Caco-2 (cell line): ENCODE measurements around the gene KBTBD13. TPM values are rescaled to one million over a fixed set of nuclear protein-coding genes. Genes with fewer than 3 reads are reported as not detected.

Source experiments
- BruUV-seq: library from RNA; stranded (reverse); fragments of 400-500 nt; replicated peaks from 2 replicates; lab custom pipeline; 2021; lab: Mats Ljungman, UMichigan
- CTCF ChIA-PET: fragments of 300-600 bp; sonication (Branson Sonifier 250); formaldehyde crosslinking; loops from one replicate; lab custom pipeline; 2022; ENCODE audit warnings: antibody characterized with exemption; lab: Charles Lee
- POLR2A ChIA-PET: fragments of 300-600 bp; sonication (Branson Sonifier 250); formaldehyde crosslinking; loops from one replicate; lab custom pipeline; 2022; ENCODE audit warnings: antibody characterized with exemption; lab: Charles Lee
- DNase-seq, 2 experiments: peaks; one replicate each; pipeline versions ENCODE4 v3.0.0 to v3.0.0-alpha.2; 2020 to 2022
- H3K27me3 ChIP-seq: replicated peaks from 2 replicates; pipeline ENCODE4 v1.6.0; 2011; ENCODE audit warnings: low read length; ENCODE audit not compliant: control insufficient read depth, insufficient read depth
- H3K36me3 ChIP-seq: 2 replicates; pipeline ENCODE4 v1.5.1; 2011; ENCODE audit warnings: low read length; ENCODE audit not compliant: control insufficient read depth, insufficient read depth
- H3K4me1 ChIP-seq: fragments of 250-450 bp; sonication (Bioruptor Pico); 2 replicates; pipeline ENCODE4 v1.5.1; 2020; ENCODE audit warnings: mild to moderate bottlenecking
- H3K4me3 ChIP-seq: 2 replicates; pipeline ENCODE4 v1.5.1; 2011; ENCODE audit warnings: low read depth, mild to moderate bottlenecking, control low read depth, low read length
- H3K9me3 ChIP-seq: fragments of 250-450 bp; sonication (Bioruptor Pico); 2 replicates; pipeline ENCODE4 v1.5.1; 2020; ENCODE audit warnings: mild to moderate bottlenecking, moderate library complexity
- H3K27ac Mint-ChIP-seq: one replicate; pipeline ENCODE4 v1.8.0; 2022; ENCODE audit warnings: mixed read lengths; ENCODE audit not compliant: unreplicated experiment
- H3K27me3 Mint-ChIP-seq: one replicate; pipeline ENCODE4 v1.8.0; 2022; ENCODE audit warnings: mixed read lengths; ENCODE audit not compliant: insufficient read depth, unreplicated experiment
- H3K36me3 Mint-ChIP-seq: one replicate; pipeline ENCODE4 v1.8.0; 2022; ENCODE audit warnings: mild to moderate bottlenecking, mixed read lengths; ENCODE audit not compliant: insufficient read depth, unreplicated experiment
- H3K4me1 Mint-ChIP-seq: one replicate; pipeline ENCODE4 v1.8.0; 2022; ENCODE audit warnings: low read depth, mixed read lengths; ENCODE audit not compliant: unreplicated experiment
- H3K4me3 Mint-ChIP-seq: one replicate; pipeline ENCODE4 v1.8.0; 2022; ENCODE audit warnings: mild to moderate bottlenecking, moderate library complexity, mixed read lengths; ENCODE audit not compliant: unreplicated experiment
- H3K9me3 Mint-ChIP-seq: one replicate; pipeline ENCODE4 v1.8.0; 2022; ENCODE audit warnings: mixed read lengths; ENCODE audit not compliant: unreplicated experiment
- CTCF ChIP-seq, 2 experiments: fragments of 200-600 bp in 1 of 2; IDR thresholded peaks; 1 replicate in 1 of 2; 2 replicates in 1 of 2; pipeline versions ENCODE4 v1.5.1 to v1.8.0; 2011 to 2022; ENCODE audit warnings: antibody characterized with exemption in 1 of 2, control low read depth in 1 of 2, inconsistent platforms in 1 of 2, low read depth in 1 of 2, low read length in 1 of 2, mild to moderate bottlenecking in 1 of 2, moderate library complexity in 1 of 2; ENCODE audit not compliant: insufficient read depth in 1 of 2, severe bottlenecking in 1 of 2, unreplicated experiment in 1 of 2
- intact Hi-C: fragments of 100-400 bp; cut with micrococcal nuclease; formaldehyde crosslinking; loops from one replicate; pipeline ENCODE4 v1.10.0; 2022; ENCODE audit not compliant: unreplicated experiment
- total RNA-seq: library from RNA; stranded (reverse); gene quantifications from 2 replicates; pipeline ENCODE4 v1.2.3, GENCODE V29; 2022

Gene KBTBD13
- total RNA-seq, 1 experiment from 2014 or later: not detected

GRCh38 chr15:65077981-65078352 is 1.4 kb downstream of the KBTBD13 start:
- Histone ChIP-seq H3K27me3 (no peaks in the 10 kb centered on the region), H3K4me3 (no peak overlapping the region), H3K36me3 (no peaks in the 10 kb centered on the region), H3K4me1 (peaks cover 6% of the 10 kb centered on the region), H3K9me3 (peaks cover 4% of the 10 kb centered on the region; the same call in 1 of the 2 replicates)
- Mint-ChIP-seq H3K27me3 (no peaks in the 10 kb centered on the region), H3K27ac (no peak overlapping the region), H3K36me3 (no peaks in the 10 kb centered on the region), H3K4me1 (peaks cover 14% of the 10 kb centered on the region), H3K9me3 (no peaks in the 10 kb centered on the region), H3K4me3 (no peak overlapping the region)
- POLR2A ChIA-PET: no interaction called here
- intact Hi-C loops: no loop called here
- CTCF ChIA-PET: interaction anchor here (1.6 kb wide), 1 partner anchor 12 kb away, joined by 5 read pairs; no protein-coding TSS in a partner anchor
- TF ChIP-seq CTCF (IDR thresholded peaks at IDR 0.05; ENCODE audit: insufficient read depth in 1 of 2, low read depth in 1 of 2, low read length in 1 of 2, severe bottlenecking in 1 of 2, unreplicated experiment in 1 of 2): no peak
- DNase-seq: no peak
- no TSS peak for BruUV-seq

- no TSS peak for BruUV-seq
- peaks cover 22% of the 10 kb centered on the region for H3K4me1 ChIP-seq
- ChIA-PET CTCF (interaction anchor here (1.1 to 1.6 kb wide), 3 partner anchors 10 to 25 kb away, joined by 4 to 5 read pairs (median 4); no protein-coding TSS in a partner anchor), POLR2A (no interaction called here)
- peaks cover 26% of the 10 kb centered on the region for H3K4me1 Mint-ChIP-seq
- intact Hi-C loops: no loop called here
- peaks cover 3% of the 10 kb centered on the region for H3K36me3 Mint-ChIP-seq
- DNase-seq: no peak
- H3K27me3 Mint-ChIP-seq: no peaks in the 10 kb centered on the region
- H3K4me3 ChIP-seq: no peak overlapping the region
- no peaks in the 10 kb centered on the region for H3K36me3 ChIP-seq
- no peaks in the 10 kb centered on the region for H3K27me3 ChIP-seq
- no peak overlapping the region for H3K27ac Mint-ChIP-seq
- no peaks in the 10 kb centered on the region for H3K9me3 Mint-ChIP-seq
- TF ChIP-seq CTCF (IDR thresholded peaks at IDR 0.05; ENCODE audit: insufficient read depth in 1 of 2, low read depth in 1 of 2, low read length in 1 of 2, severe bottlenecking in 1 of 2, unreplicated experiment in 1 of 2): no peak
- H3K9me3 ChIP-seq: no peaks in the 10 kb centered on the region
- no peak overlapping the region for H3K4me3 Mint-ChIP-seq
These were observed 3.0 kb downstream of the KBTBD13 start for GRCh38 chr15:65079580-65079979.

- peaks cover 36% of the 10 kb centered on the region for H3K4me1 ChIP-seq
- no peak for TF ChIP-seq CTCF (IDR thresholded peaks at IDR 0.05; ENCODE audit: insufficient read depth in 1 of 2, low read depth in 1 of 2, low read length in 1 of 2, severe bottlenecking in 1 of 2, unreplicated experiment in 1 of 2)
- DNase-seq: no peak
- H3K4me3 Mint-ChIP-seq: no peak overlapping the region
- no peaks in the 10 kb centered on the region for H3K9me3 Mint-ChIP-seq
- ChIA-PET POLR2A (no interaction called here), CTCF (interaction anchor here (1.2 to 1.6 kb wide), 2 partner anchors 20 to 47 kb away, joined by 4 to 9 read pairs; no protein-coding TSS in a partner anchor)
- H3K27me3 ChIP-seq: no peaks in the 10 kb centered on the region
- peaks cover 6% of the 10 kb centered on the region for H3K36me3 Mint-ChIP-seq
- no peaks in the 10 kb centered on the region for H3K36me3 ChIP-seq
- no peaks in the 10 kb centered on the region for H3K27me3 Mint-ChIP-seq
- no peaks in the 10 kb centered on the region for H3K9me3 ChIP-seq
- intact Hi-C loops: no loop called here
- H3K4me3 ChIP-seq: no peak overlapping the region
- H3K4me1 Mint-ChIP-seq: peaks cover 43% of the 10 kb centered on the region
- BruUV-seq: no TSS peak
- H3K27ac Mint-ChIP-seq: no peak overlapping the region
These were observed 4.7 kb downstream of the KBTBD13 start for GRCh38 chr15:65081270-65081669.
